Fibroblast of the aortic adventitia (primary cell): ENCODE results near the gene DMD. TPM values are rescaled to one million over a fixed set of nuclear protein-coding genes. Genes with fewer than 3 reads are reported as not detected.

ENCODE experiments used
- DNase-seq: peaks from one replicate; pipeline ENCODE4 v3.0.0-alpha.2; 2010; ENCODE audit warnings: low read depth
- H3K4me3 ChIP-seq: 2 replicates; pipeline ENCODE4 v1.5.1; 2011; ENCODE audit warnings: low read depth, mild to moderate bottlenecking, control low read depth, low read length, moderate library complexity
- CTCF ChIP-seq: IDR thresholded peaks from 2 replicates; pipeline ENCODE4 v1.5.1; 2011; ENCODE audit warnings: mild to moderate bottlenecking, low read length, control low read depth, inconsistent platforms; ENCODE audit not compliant: insufficient read depth
- total RNA-seq: library from RNA; depleted of rRNA; stranded (reverse); fragments of >200 nt; gene quantifications from 2 replicates; pipeline ENCODE4 v1.2.3, GENCODE V29; 2012; ENCODE audit warnings: low replicate concordance

Gene DMD
- total RNA-seq, 1 donor = 10.3 TPM

GRCh38 chrX:31279359-31279758 lies 1932.0 kb downstream of the DMD start:
- peak; percentile 24 for TF ChIP-seq CTCF
- DNase-seq = peak; percentile 3
- no peak overlapping the region for H3K4me3 ChIP-seq

GRCh38 chrX:31272472-31272775 lies 1938.9 kb downstream of the DMD start:
- DNase-seq = no peak
- H3K4me3 ChIP-seq = no peak overlapping the region
- TF ChIP-seq CTCF = no peak

- DNase-seq = no peak
Measured at GRCh38 chrX:31271615-31272471, 1939.5 kb downstream of the DMD start.

GRCh38 chrX:31269914-31270313 lies 1941.4 kb downstream of the DMD start:
- no peak overlapping the region for H3K4me3 ChIP-seq
- no peak for DNase-seq
- no peak for TF ChIP-seq CTCF

More at GRCh38 chrX:31271615-31272471, 1939.5 kb downstream of the DMD start:
- no peak overlapping the region for H3K4me3 ChIP-seq
- TF ChIP-seq CTCF = no peak

GRCh38 chrX:31268359-31268758 lies 1943.0 kb downstream of the DMD start:
- no peak overlapping the region for H3K4me3 ChIP-seq
- no peak for DNase-seq
- TF ChIP-seq CTCF = no peak

GRCh38 chrX:31266203-31267076 lies 1944.9 kb downstream of the DMD start:
- no peak for TF ChIP-seq CTCF
- no peak for DNase-seq
- H3K4me3 ChIP-seq = peak overlapping the region; percentile 55
